Kidney (tissue), 14 donors: ENCODE results near the gene ERCC1. TPM values are rescaled to one million over a fixed set of nuclear protein-coding genes. Genes with fewer than 3 reads are reported as not detected.

Experiments used
- DNase-seq, 5 donors: peaks; one replicate each; pipeline ENCODE4 v3.0.0-alpha.2; 2013 to 2020
- FAIRE-seq: peaks from 2 replicates; lab custom pipeline; 2012; peaks lifted over from hg19 to GRCh38; lab: Jason Lieb, UNC
- H3K27ac ChIP-seq, 2 donors: one replicate each; pipeline ENCODE4 v1.7.0; 2013; ENCODE audit warnings: low read depth in 2 of 2, low read length in 2 of 2, inconsistent platforms in 1 of 2
- H3K27me3 ChIP-seq: one replicate; pipeline ENCODE4 v1.7.1; 2013; ENCODE audit warnings: low read length, inconsistent platforms; ENCODE audit not compliant: control insufficient read depth, insufficient read depth
- H3K36me3 ChIP-seq, 3 donors: one replicate each; pipeline versions ENCODE4 v1.7.0 to v1.7.1; 2013; ENCODE audit warnings: low read length in 3 of 3, control low read depth in 1 of 3, inconsistent platforms in 1 of 3; ENCODE audit not compliant: insufficient read depth in 3 of 3, control insufficient read depth in 2 of 3
- H3K4me1 ChIP-seq, 3 donors: one replicate each; pipeline versions ENCODE4 v1.7.0 to v1.7.1; 2013; ENCODE audit warnings: low read length in 3 of 3, inconsistent platforms in 1 of 3, low read depth in 1 of 3; ENCODE audit not compliant: control insufficient read depth in 2 of 3, insufficient read depth in 2 of 3
- H3K4me3 ChIP-seq, 3 donors: one replicate each; pipeline versions ENCODE4 v1.7.0 to v1.8.1; 2013; ENCODE audit warnings: low read length in 3 of 3, control low read depth in 1 of 3, inconsistent platforms in 1 of 3
- H3K9ac ChIP-seq, 3 donors: one replicate each; pipeline versions ENCODE4 v1.7.0 to v1.7.1; 2013; ENCODE audit warnings: low read length in 3 of 3, control low read depth in 1 of 3, inconsistent platforms in 1 of 3
- H3K9me3 ChIP-seq, 3 donors: one replicate each; pipeline versions ENCODE4 v1.7.0 to v1.7.1; 2013; ENCODE audit warnings: low read length in 3 of 3, control low read depth in 1 of 3, inconsistent platforms in 1 of 3; ENCODE audit not compliant: control insufficient read depth in 2 of 3, insufficient read depth in 1 of 3
- CTCF ChIP-seq: IDR thresholded peaks from 3 replicates; pipeline ENCODE4 v1.5.1; 2012; ENCODE audit warnings: mild to moderate bottlenecking, moderate library complexity, borderline replicate concordance; ENCODE audit not compliant: insufficient read depth; ENCODE audit errors: extremely low read depth
- intact Hi-C: fragments of 100-400 bp; cut with DNase I; formaldehyde crosslinking; loops from one replicate; pipeline ENCODE4 v1.11.1; 2022
- polyA plus RNA-seq: library from polyadenylated mRNA; stranded (reverse); fragments of 350-450 nt; fragmentation: Illumina TruSeq; extraction: RNeasy Lipid Tissue Mini Kit (QIAGEN cat#74804); gene quantifications from one replicate; pipeline ENCODE4 v1.2.3, GENCODE V29; 2014; ENCODE audit warnings: low read depth, low replicate concordance; ENCODE audit not compliant: insufficient read depth
- total RNA-seq: library from RNA; stranded (reverse); fragmentation: NEBNext Ultra II Directional; extraction: Animal tissue kit (Norgen Biotek cat#: 25700); gene quantifications from one replicate; pipeline ENCODE4 v1.2.1, GENCODE V29; 2021
- donor health status: control.
- donor health status: control.
- donor health status: control.
- donor health status: control.
- donor health status: control.
- donor health status: DM: yes; HTN: yes; CAD: no.
- donor health status: Normal renal cell carcinoma (clear cell type).

Gene ERCC1
- total and polyA plus RNA-seq, 2 donors from 2014 or later = 60.8 to 107 TPM

GRCh38 chr19:45391871-45392665, 31.6 kb downstream of the ERCC1 start:
- DNase-seq (no peak), FAIRE-seq (no peak)
- no peak for TF ChIP-seq CTCF

GRCh38 chr19:45391346-45391745, 32.4 kb downstream of the ERCC1 start:
- H3K27ac ChIP-seq = no peak overlapping the region
- DNase-seq = no peak
- FAIRE-seq = no peak

More at GRCh38 chr19:45391871-45392665, 31.6 kb downstream of the ERCC1 start:
- Histone ChIP-seq H3K4me1 (no peaks in the 10 kb centered on the region), H3K9me3 (no peaks in the 10 kb centered on the region), H3K27ac (no peak overlapping the region), H3K4me3 (no peak overlapping the region), H3K9ac (no peak overlapping the region), H3K27me3 (peaks cover 5% of the 10 kb centered on the region), H3K36me3 (no peaks in the 10 kb centered on the region)
- intact Hi-C loops = no loop called here

GRCh38 chr19:45385392-45386221, 38.1 kb downstream of the ERCC1 start:
- Histone ChIP-seq H3K4me1 (peaks cover 0 to 3% (median 0%) of the 10 kb centered on the region in 3 donors), H3K9me3 (no peaks in the 10 kb centered on the region), H3K36me3 (no peaks in the 10 kb centered on the region), H3K27ac (no peak overlapping the region), H3K27me3 (peaks cover 15% of the 10 kb centered on the region), H3K4me3 (no peak overlapping the region), H3K9ac (no peak overlapping the region)
- no peak for TF ChIP-seq CTCF
- FAIRE-seq (no peak), DNase-seq (no peak)
- intact Hi-C loops = no loop called here

More at GRCh38 chr19:45391346-45391745, 32.4 kb downstream of the ERCC1 start:
- H3K36me3 ChIP-seq = no peaks in the 10 kb centered on the region
- intact Hi-C loops = no loop called here
- H3K9ac ChIP-seq = no peak overlapping the region
- H3K9me3 ChIP-seq = no peaks in the 10 kb centered on the region
- H3K27me3 ChIP-seq = peaks cover 5% of the 10 kb centered on the region
- no peak overlapping the region for H3K4me3 ChIP-seq
- no peaks in the 10 kb centered on the region for H3K4me1 ChIP-seq
- no peak for TF ChIP-seq CTCF
